ENCODE results near the gene GAREM1.

The GAREM1 gene

GRCh38 chr18:32459361-32460101 lies 11.2 kb downstream of the GAREM1 start:
- no peak for DNase-seq (ENCODE audit: low read depth in 2 of 3, low spot score in 1 of 3)

- no peak for DNase-seq (ENCODE audit: low read depth in 2 of 3, low spot score in 1 of 3)
Observed at GRCh38 chr18:32455361-32455760, 15.3 kb downstream of the GAREM1 start.

- no peak for DNase-seq (ENCODE audit: low read depth in 2 of 3, low spot score in 1 of 3)
Observed at GRCh38 chr18:32454593-32454992, 16.1 kb downstream of the GAREM1 start.

GRCh38 chr18:32450874-32451273 lies 19.8 kb downstream of the GAREM1 start:
- DNase-seq (ENCODE audit: low read depth in 2 of 3, low spot score in 1 of 3) = no peak

GRCh38 chr18:32450026-32450691 lies 20.5 kb downstream of the GAREM1 start:
- no peak for DNase-seq (ENCODE audit: low read depth in 2 of 3, low spot score in 1 of 3)

- DNase-seq (ENCODE audit: low read depth in 2 of 3, low spot score in 1 of 3) = no peak
Observed at GRCh38 chr18:32446780-32447179, 23.9 kb downstream of the GAREM1 start.

- DNase-seq (ENCODE audit: low read depth in 2 of 3, low spot score in 1 of 3) = no peak
Observed at GRCh38 chr18:32445846-32446245, 24.8 kb downstream of the GAREM1 start.

GRCh38 chr18:32443706-32444215 lies 26.9 kb downstream of the GAREM1 start:
- no peak for DNase-seq (ENCODE audit: low read depth in 2 of 3, low spot score in 1 of 3)

GRCh38 chr18:32443033-32443705 lies 27.5 kb downstream of the GAREM1 start:
- DNase-seq (ENCODE audit: low read depth in 2 of 3, low spot score in 1 of 3) = no peak

GRCh38 chr18:32442575-32442974 lies 28.1 kb downstream of the GAREM1 start:
- DNase-seq (ENCODE audit: low read depth in 2 of 3, low spot score in 1 of 3) = no peak

- no peak for DNase-seq (ENCODE audit: low read depth in 2 of 3, low spot score in 1 of 3)
Observed at GRCh38 chr18:32441533-32441932, 29.1 kb downstream of the GAREM1 start.

GRCh38 chr18:32440518-32440917 lies 30.2 kb downstream of the GAREM1 start:
- no peak for DNase-seq (ENCODE audit: low read depth in 2 of 3, low spot score in 1 of 3)

GRCh38 chr18:32439802-32440201 lies 30.9 kb downstream of the GAREM1 start:
- no peak for DNase-seq (ENCODE audit: low read depth in 2 of 3, low spot score in 1 of 3)

GRCh38 chr18:32439241-32439640 lies 31.4 kb downstream of the GAREM1 start:
- DNase-seq (ENCODE audit: low read depth in 2 of 3, low spot score in 1 of 3) = no peak

GRCh38 chr18:32438173-32438572 lies 32.5 kb downstream of the GAREM1 start:
- DNase-seq (ENCODE audit: low read depth in 2 of 3, low spot score in 1 of 3) = no peak

- no peak for DNase-seq (ENCODE audit: low read depth in 2 of 3, low spot score in 1 of 3)
Observed at GRCh38 chr18:32437100-32437834, 33.4 kb downstream of the GAREM1 start.

GRCh38 chr18:32435631-32436500 lies 34.8 kb downstream of the GAREM1 start:
- no peak for DNase-seq (ENCODE audit: low read depth in 2 of 3, low spot score in 1 of 3)

- no peak for DNase-seq (ENCODE audit: low read depth in 2 of 3, low spot score in 1 of 3)
Observed at GRCh38 chr18:32431753-32432152, 38.9 kb downstream of the GAREM1 start.

- DNase-seq (ENCODE audit: low read depth in 2 of 3, low spot score in 1 of 3) = no peak
Observed at GRCh38 chr18:32429402-32429801, 41.3 kb downstream of the GAREM1 start.

Measured in stimulated activated CD4-positive, alpha-beta T cell treated with anti-CD3 and anti-CD28 coated beads, Interleukin-12 subunit alpha, Interleukin-12 subunit beta, amount 100 ng/mL, for 48 hours (primary cell).